Glomerular visceral epithelial cell (primary cell): ENCODE results near the gene SV2B.
"Not testable (repeated sequence)": the region's sequence is repeated elsewhere in the genome, so short reads cannot be mapped to it uniquely, and the experiment has no call there.

Experiments used
- DNase-seq: peaks from one replicate; pipeline ENCODE4 v3.0.0-alpha.2; 2016; ENCODE audit errors: extremely low spot score

Gene SV2B

DNA sequence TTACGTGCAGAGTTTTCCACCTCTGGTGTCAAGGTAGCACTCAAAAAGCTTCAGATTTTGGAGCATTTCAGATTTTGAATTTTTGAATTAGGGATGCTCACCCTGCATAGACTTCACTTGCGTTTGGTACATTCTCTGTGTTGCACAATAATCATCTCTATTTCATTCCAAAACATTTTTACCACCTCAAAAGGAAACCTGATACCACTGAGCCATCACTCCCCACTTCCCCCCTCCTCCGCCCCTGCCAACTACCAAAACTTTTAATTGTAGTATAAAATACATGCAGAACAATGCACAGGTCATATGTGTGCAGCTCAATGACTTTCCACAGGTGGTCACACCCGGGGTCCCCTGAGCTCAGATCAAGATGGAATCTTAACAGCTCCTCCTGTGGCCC is 208.8 kb downstream of the SV2B start:
- DNase-seq = no peak

DNA sequence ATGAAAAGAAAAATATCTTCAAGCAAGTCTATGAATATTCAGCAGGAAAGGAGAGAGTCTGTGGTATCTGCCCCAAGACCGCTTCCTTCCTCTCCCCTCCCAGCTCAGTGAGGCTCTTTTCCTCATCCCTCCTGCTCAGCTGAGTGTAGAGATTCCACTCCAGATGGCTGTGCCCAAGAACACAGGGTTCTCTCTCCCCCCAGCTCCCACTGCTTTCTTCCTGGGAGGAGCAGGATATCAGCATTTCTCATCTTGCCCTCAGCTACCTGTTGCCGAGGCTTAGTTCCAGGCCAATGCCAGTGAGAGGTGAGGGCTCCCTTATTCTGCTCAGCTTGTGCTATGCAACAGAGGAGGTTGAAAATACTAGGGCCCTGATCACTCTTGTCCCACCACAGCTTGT is 211.9 kb downstream of the SV2B start:
- no peak for DNase-seq

DNA sequence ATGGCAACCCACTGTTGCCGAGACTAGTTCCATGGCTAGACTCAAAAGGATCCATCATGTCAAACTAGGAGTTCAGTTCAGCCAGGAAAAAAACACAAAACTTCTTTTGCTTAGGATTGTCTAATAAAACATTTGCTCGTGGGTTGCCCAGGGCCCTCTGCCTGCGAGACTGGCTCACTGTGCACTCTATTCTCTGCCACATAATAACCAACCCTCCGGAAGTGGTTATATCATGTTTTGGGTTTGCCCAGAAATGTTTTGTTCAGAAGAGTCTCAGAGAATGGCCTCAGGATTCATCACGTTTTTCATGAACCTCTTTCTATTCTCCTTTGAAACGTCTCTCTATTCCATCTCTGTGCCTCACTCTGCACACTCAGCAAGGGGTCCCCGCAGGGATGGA is 216.1 kb downstream of the SV2B start:
- DNase-seq = no peak

DNA sequence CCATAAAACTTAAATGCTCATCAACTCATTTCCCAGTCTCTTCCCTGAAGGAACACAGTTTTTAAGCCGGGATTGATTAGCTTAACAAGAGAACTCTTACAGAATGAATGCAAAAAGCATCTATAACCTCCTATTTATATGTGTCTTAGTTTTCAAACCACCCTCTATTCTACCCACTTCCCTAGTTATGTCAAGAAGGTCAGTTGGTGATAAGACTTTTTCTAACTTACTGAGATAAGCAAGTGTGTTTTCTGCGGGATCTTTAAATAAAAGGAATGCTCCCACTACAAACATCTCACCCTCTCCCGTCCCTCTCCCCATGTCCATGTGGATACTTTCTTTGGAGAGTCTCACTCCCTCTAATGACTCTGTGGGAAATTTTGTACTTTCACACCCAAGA is 218.5 kb downstream of the SV2B start:
- no peak for DNase-seq

DNA sequence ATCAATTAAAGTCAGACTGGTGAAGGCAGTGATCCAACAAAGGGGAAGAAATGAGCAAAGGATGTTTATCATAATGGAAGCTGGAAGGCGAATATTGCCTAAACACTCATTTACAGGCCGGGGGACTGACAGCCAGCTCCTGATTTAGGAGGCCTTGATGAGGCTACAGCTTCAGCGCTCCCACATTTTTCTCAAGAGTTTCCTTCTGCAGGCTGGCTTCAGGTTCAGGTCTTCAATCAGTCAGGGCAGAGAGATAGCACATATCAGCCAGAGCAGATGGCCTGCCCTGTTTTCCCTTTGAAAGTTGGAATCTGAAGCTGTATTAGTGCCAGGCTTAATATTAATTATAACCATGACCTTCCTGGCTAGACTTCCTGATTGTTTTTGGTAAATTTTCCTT is 218.9 kb downstream of the SV2B start:
- no peak for DNase-seq

DNA sequence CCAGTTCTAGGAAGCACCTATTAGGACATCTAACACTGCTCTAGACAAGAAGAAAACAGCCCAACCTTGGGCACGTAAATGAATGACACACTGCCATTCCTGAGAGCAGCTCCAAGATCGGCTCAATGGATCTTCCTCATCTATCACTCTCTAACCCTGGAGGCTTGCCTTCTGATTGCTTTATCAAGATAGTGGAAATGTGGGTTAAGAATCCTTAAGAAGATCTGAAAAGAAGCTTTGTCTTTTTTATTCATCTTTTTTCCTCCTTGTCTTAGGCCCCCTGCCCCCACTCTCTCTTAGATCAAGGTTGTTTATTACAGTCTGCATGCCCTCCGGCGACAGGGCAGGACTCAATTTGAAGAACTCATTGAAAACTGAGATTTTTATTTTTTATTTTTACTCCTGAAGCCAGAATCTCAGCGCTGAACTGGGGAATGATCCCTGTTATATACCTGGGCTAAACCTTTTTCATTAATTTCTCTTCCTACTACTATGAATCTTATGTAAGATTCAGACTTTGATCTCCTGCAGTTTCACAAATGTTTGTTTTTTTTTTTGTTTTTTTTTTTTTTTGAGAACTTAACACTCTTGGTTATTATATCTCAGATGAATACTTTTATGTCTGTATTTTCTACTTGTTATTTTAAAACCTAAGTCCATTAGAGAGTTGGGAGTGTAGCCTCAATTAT is 219.5 kb downstream of the SV2B start:
- no peak for DNase-seq

DNA sequence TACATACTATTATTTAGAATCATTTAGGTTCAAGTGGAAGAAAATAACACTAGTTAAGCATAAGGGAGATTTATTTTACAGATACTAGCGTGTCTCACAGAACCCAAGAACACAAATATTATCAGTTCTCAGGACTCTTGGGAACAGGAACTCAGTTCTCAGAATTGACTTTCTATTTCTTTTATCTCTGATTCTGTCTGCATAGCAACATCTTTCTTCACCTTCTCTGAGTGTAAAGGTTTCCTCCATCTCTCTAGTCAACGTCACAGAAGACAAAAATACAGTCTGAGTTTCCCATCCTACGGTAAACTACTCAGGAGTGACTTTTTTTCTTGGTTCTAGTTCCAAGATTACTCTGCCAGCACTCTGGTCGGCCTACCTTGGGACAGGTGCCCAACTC is 220.0 kb downstream of the SV2B start:
- no peak for DNase-seq

DNA sequence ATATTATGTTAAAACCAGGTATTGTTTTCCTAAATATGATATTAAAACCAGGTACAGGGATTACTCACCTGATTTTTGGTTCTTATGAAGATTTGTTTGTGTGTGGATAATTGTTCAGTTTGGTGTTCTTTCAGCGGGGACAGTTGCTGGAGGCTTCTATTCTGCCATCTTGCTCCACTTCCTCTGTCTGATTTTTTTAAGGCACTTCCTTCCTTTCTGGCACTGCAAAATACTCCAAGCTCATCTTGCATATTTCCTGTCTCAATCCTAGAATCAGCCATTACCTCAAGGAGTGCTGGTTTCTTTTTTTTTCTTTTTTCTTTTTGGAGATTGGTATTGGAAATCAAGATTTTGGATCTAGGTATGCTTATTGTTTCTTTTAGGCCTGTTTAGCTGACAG is 229.9 kb downstream of the SV2B start:
- no peak for DNase-seq

DNA sequence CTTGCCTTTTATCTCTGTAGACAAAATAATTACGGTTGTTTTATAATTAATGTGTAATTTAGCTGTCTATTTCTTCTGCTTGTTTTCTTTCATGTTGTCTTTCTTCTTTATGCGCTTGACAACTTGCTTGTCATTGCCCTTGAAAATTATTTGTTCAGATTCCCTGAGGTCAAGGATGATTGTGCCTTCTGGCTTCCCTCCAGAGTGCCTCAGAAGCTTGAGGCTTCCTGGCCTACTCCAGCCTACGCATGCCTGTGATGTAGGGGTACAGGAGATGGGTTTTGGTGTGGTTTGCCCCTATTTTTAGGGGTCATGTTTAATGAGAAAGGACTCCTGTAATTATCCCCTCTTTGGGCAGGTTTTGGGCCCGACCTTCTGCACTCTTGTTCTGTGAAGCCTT is 231.5 kb downstream of the SV2B start:
- DNase-seq = no peak

DNA sequence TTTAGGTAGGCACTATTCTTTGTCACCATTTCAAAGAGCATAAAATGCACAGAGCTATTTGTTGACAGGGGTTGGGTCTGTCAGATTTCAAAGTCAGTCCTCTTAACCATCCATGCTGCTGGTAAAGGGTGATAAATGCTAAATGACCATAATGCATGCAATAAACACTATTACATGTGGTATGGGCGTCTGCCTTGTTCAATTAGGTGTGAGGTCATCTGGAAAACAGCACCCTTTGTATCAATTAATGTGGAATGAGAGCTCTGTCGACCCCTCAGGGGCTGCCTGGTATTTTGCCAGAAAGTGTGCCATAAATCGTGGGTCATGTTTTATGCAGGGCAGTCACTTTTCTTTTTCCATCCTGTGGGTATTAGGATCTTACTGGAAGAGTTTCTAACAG is 235.6 kb downstream of the SV2B start:
- DNase-seq = no peak

DNA sequence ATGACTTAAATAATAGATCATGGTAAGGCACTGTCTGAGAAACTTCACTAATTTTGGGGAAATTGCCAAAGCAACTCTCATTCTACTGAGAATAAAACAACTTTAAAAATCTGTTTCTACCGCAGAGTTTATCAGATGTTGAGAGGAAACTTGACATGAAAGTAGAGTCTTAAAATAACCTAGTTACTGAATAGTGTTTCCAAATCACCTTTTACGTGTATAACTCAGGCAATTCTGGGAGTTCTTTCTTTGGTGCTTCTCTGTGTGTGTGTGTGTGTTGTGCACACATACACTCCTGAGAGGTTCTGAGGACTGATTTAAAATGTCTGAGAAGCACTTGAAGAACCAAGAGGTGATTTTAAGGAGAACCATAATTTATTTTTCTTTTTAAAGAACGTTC is 236.6 kb downstream of the SV2B start:
- no peak for DNase-seq

DNA sequence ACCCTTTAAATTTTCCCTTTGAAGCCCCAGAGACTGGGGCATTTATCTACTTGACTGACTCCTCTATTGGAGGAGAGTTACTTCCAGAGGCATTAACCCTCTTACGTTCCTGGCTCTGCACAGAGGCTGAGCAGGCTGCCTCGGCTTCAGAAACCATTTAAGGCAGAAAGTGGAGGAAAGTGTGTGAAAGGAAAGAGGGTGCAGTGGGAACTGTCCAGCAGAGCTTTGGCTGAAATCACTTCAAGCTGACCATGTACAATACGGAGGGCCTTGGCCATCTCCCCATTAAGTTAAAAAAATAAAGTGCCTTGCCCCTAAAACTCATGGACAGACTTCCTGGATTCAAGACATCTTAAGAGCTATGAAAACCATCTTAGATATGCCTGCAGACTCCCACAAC is 238.7 kb downstream of the SV2B start:
- DNase-seq = no peak

DNA sequence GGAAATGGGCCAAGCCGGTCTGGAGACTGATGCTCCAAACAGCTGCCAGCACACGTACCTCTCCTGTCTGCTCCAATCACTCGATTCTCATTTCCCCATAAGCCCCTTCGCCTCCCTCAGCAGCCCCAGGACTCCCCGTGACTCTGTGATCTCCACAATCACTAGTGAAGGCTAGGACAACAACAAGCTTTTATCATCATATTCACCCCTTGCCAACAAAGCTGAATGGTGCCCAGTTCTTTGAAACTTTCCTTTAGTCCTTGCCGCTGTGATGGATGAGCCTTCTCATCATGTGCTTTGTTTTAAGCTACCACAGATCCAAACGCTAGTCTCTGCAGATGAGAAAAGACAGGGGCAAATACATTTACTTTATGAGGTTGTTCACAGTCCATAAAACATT is 242.0 kb downstream of the SV2B start:
- no peak for DNase-seq

DNA sequence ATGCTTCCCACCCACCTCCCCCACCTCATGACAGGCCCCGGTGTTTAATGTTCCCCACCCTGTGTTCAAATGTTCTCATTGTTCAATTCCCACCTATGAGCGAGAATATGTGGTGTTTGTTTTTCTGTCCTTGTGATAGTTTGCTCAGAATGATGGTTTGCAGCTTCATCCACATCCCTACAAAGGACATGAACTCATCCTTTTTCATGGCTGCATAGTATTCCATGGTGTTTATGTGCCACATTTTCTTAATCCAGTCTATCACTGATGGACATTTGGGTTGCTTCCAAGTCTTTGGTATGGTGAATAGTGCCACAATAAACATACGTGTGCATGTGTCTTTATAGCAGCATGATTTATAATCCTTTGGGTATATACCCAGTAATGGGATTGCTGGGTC is 244.9 kb downstream of the SV2B start:
- not testable (repeated sequence) for DNase-seq

DNA sequence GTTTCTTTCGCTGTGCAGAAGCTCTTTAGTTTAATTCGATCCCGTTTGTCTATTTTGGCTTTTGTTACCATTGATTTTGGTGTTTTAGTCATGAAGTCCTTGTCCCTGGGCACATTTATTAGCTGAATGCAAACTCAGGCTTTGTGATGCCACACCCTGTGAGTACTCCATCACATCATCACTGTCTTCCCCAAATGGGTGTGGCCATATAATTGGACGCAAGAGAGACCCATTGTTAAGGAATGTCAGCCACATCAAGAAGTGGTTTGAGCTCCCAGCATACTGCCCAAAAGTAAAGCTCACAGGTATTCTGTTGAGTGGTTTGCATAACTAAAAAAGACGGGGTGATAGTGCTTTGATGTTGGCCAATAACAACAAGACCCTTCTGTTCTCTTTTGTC is 245.7 kb downstream of the SV2B start:
- no peak for DNase-seq

DNA sequence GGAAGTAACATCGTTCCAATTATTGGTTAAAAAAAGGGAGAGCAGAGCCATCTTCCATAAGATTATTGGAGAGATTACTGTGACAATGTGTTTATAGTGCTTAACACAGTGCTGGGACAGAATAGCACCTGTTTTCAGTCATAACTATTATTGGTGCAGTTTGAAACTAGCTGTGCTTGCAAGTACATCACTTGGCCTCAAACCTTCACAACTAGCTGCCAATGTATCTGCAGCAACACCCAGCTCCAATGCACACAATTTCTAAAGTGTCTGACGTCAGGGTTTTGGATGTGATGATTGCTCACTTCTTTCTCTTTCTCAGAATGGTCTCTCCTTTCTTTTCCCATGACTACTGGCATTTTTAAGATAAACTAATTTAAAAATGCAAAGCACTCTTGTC is 246.2 kb downstream of the SV2B start:
- no peak for DNase-seq

DNA sequence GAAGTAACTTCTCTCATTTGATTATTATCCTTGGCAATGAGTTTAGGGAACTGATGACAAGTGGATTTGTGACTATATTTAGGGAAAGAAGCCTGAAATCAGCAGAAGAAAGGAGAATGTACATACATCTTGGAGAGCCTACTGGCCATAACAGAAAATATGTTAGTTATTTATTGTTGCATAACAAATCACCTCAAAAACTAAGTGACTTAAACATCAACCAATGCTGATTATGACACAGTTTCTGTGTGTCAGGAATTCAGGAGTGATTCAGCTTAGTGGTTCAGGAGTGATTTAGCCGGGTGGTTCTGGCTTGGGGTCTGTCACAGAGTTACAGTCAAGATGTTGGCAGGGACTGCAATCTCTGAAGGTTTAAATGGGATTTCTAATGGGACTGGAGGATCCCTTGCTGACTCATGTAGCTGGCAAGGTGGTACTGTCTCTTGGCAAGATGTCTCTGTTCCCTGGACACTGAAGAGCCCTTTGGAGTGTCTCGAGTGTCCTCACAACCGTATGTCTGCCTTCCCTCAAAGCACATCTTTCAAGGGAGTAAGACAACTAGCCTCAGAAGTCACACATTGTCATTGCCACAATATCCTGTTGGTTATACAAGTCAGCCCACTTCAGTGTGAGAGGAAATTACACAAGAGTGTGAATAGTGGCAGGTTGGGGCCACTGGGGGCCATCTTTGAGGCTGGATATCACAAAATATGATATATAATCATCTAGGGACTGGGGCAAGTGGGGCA is 248.9 kb downstream of the SV2B start:
- no peak for DNase-seq
